Subcutaneous abdominal adipose tissue (tissue), 5 donors: ENCODE results near the gene DENND1A.

Source experiments
- H3K27ac ChIP-seq: one replicate; pipeline ENCODE4 v1.7.0; 2013; ENCODE audit warnings: low read depth, mild to moderate bottlenecking, inconsistent platforms, low read length, moderate library complexity
- H3K27me3 ChIP-seq, 5 donors: one replicate each; pipeline ENCODE4 v1.7.0; 2013; ENCODE audit warnings: low read length in 5 of 5, inconsistent platforms in 1 of 5; ENCODE audit not compliant: control insufficient read depth in 5 of 5, insufficient read depth in 4 of 5
- H3K36me3 ChIP-seq, 5 donors: one replicate each; pipeline ENCODE4 v1.7.0; 2013; ENCODE audit warnings: low read length in 5 of 5; ENCODE audit not compliant: control insufficient read depth in 5 of 5, insufficient read depth in 5 of 5
- H3K4me1 ChIP-seq, 5 donors: one replicate each; pipeline ENCODE4 v1.7.0; 2013; ENCODE audit warnings: low read length in 5 of 5, mild to moderate bottlenecking in 3 of 5, moderate library complexity in 1 of 5; ENCODE audit not compliant: control insufficient read depth in 5 of 5, insufficient read depth in 5 of 5
- H3K4me3 ChIP-seq, 5 donors: one replicate each; pipeline ENCODE4 v1.7.0; 2013; ENCODE audit warnings: low read length in 5 of 5, low read depth in 1 of 5
- H3K9ac ChIP-seq, 5 donors: one replicate each; pipeline ENCODE4 v1.7.0; 2013; ENCODE audit warnings: low read length in 5 of 5, mild to moderate bottlenecking in 4 of 5, moderate library complexity in 3 of 5
- H3K9me3 ChIP-seq, 5 donors: one replicate each; pipeline ENCODE4 v1.7.0; 2013; ENCODE audit warnings: low read length in 5 of 5; ENCODE audit not compliant: control insufficient read depth in 5 of 5
- donor health status: healthy.
- donor health status: healthy.
- donor health status: healthy.
- donor health status: healthy.
- donor health status: healthy.

DENND1A gene

GRCh38 chr9:123536455-123536868 lies 393.5 kb downstream of the DENND1A start:
- H3K36me3 ChIP-seq, result peaks cover 0 to 4% (median 0%) of the 10 kb centered on the region in 5 donors

GRCh38 chr9:123534336-123534735 lies 395.6 kb downstream of the DENND1A start:
- no peaks in the 10 kb centered on the region for H3K27me3 ChIP-seq
- no peak overlapping the region for H3K4me3 ChIP-seq
- peaks cover 0 to 4% (median 0%) of the 10 kb centered on the region in 5 donors for H3K9me3 ChIP-seq

More at GRCh38 chr9:123536455-123536868, 393.5 kb downstream of the DENND1A start:
- Histone ChIP-seq H3K9ac (no peak overlapping the region), H3K9me3 (no peaks in the 10 kb centered on the region), H3K4me3 (no peak overlapping the region), H3K4me1 (no peaks in the 10 kb centered on the region), H3K27ac (no peak overlapping the region), H3K27me3 (no peaks in the 10 kb centered on the region)

GRCh38 chr9:123530244-123530643 lies 399.7 kb downstream of the DENND1A start:
- Histone ChIP-seq H3K9ac (no peak overlapping the region), H3K27ac (no peak overlapping the region), H3K27me3 (no peaks in the 10 kb centered on the region), H3K36me3 (peaks cover 0 to 4% (median 0%) of the 10 kb centered on the region in 5 donors), H3K4me1 (no peaks in the 10 kb centered on the region), H3K9me3 (peaks cover 0 to 4% (median 0%) of the 10 kb centered on the region in 5 donors), H3K4me3 (no peak overlapping the region)

More at GRCh38 chr9:123534336-123534735, 395.6 kb downstream of the DENND1A start:
- peaks cover 0 to 4% (median 0%) of the 10 kb centered on the region in 5 donors for H3K36me3 ChIP-seq
- no peaks in the 10 kb centered on the region for H3K4me1 ChIP-seq
- H3K27ac ChIP-seq, result no peak overlapping the region
- H3K9ac ChIP-seq, result no peak overlapping the region

- H3K27me3 ChIP-seq, result no peaks in the 10 kb centered on the region
- peaks cover 0 to 9% (median 0%) of the 10 kb centered on the region in 5 donors for H3K36me3 ChIP-seq
- H3K27ac ChIP-seq, result no peak overlapping the region
- H3K9ac ChIP-seq, result no peak overlapping the region
- peaks cover 0 to 4% (median 0%) of the 10 kb centered on the region in 5 donors for H3K9me3 ChIP-seq
- H3K4me3 ChIP-seq, result no peak overlapping the region
- no peaks in the 10 kb centered on the region for H3K4me1 ChIP-seq
Measured at GRCh38 chr9:123528501-123528900, 401.4 kb downstream of the DENND1A start.

- Histone ChIP-seq H3K27ac (no peak overlapping the region), H3K9me3 (peaks cover 0 to 4% (median 0%) of the 10 kb centered on the region in 5 donors), H3K4me1 (no peaks in the 10 kb centered on the region), H3K9ac (no peak overlapping the region), H3K4me3 (no peak overlapping the region), H3K36me3 (peaks cover 0 to 7% (median 0%) of the 10 kb centered on the region in 5 donors), H3K27me3 (no peaks in the 10 kb centered on the region)
Measured at GRCh38 chr9:123527981-123528380, 401.9 kb downstream of the DENND1A start.

- Histone ChIP-seq H3K4me1 (no peaks in the 10 kb centered on the region), H3K9me3 (peaks cover 0 to 4% (median 0%) of the 10 kb centered on the region in 5 donors), H3K27me3 (no peaks in the 10 kb centered on the region), H3K4me3 (no peak overlapping the region), H3K36me3 (peaks cover 0 to 7% (median 0%) of the 10 kb centered on the region in 5 donors), H3K9ac (no peak overlapping the region), H3K27ac (no peak overlapping the region)
Measured at GRCh38 chr9:123525957-123526356, 404.0 kb downstream of the DENND1A start.

- Histone ChIP-seq H3K4me1 (no peaks in the 10 kb centered on the region), H3K4me3 (no peak overlapping the region), H3K27ac (no peak overlapping the region), H3K36me3 (peaks cover 0 to 7% (median 0%) of the 10 kb centered on the region in 5 donors), H3K27me3 (no peaks in the 10 kb centered on the region), H3K9ac (no peak overlapping the region), H3K9me3 (peaks cover 0 to 3% (median 0%) of the 10 kb centered on the region in 5 donors)
Measured at GRCh38 chr9:123525424-123525823, 404.5 kb downstream of the DENND1A start.

GRCh38 chr9:123524866-123525265 lies 405.1 kb downstream of the DENND1A start:
- Histone ChIP-seq H3K27me3 (no peaks in the 10 kb centered on the region), H3K4me3 (no peak overlapping the region), H3K9me3 (no peaks in the 10 kb centered on the region), H3K4me1 (no peaks in the 10 kb centered on the region), H3K9ac (no peak overlapping the region), H3K27ac (no peak overlapping the region), H3K36me3 (peaks cover 0 to 7% (median 0%) of the 10 kb centered on the region in 5 donors)

- H3K9ac ChIP-seq, result no peak overlapping the region
- no peak overlapping the region for H3K4me3 ChIP-seq
- no peaks in the 10 kb centered on the region for H3K4me1 ChIP-seq
- peaks cover 0 to 7% (median 0%) of the 10 kb centered on the region in 5 donors for H3K36me3 ChIP-seq
- no peaks in the 10 kb centered on the region for H3K9me3 ChIP-seq
- H3K27me3 ChIP-seq, result no peaks in the 10 kb centered on the region
- no peak overlapping the region for H3K27ac ChIP-seq
Measured at GRCh38 chr9:123523845-123524244, 406.1 kb downstream of the DENND1A start.

- no peak overlapping the region for H3K4me3 ChIP-seq
- H3K27ac ChIP-seq, result no peak overlapping the region
- no peaks in the 10 kb centered on the region for H3K4me1 ChIP-seq
- H3K9ac ChIP-seq, result no peak overlapping the region
- H3K27me3 ChIP-seq, result no peaks in the 10 kb centered on the region
- no peaks in the 10 kb centered on the region for H3K9me3 ChIP-seq
- H3K36me3 ChIP-seq, result peaks cover 0 to 7% (median 0%) of the 10 kb centered on the region in 5 donors
Measured at GRCh38 chr9:123523001-123523400, 406.9 kb downstream of the DENND1A start.
